Measurements from ENCODE around the gene TKT. TPM values are rescaled to one million over a fixed set of nuclear protein-coding genes. Genes with fewer than 3 reads are reported as not detected.

TKT gene
- total RNA-seq, 2 donors from 2014 or later, result 96.6 to 208 TPM

DNA sequence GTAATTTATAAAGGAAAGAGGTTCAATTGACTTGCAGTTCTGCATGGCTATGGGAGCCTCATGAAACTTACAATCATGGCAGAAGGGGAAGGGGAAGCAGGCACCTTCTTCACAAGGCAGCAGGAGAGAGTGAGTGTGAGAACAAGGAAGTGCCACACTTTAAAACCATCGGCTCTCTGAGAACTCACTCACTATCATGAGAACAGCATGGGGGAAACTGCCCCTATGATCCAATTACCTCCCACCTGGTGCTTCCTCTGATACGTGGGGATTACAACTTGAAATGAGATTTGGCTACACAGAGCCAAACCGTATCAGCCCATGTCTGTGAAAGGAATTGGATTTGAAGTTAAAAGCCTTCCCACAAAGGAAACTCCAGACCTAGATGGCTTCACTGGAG, 39.1 kb downstream of the TKT start:
- no peak overlapping the region for H3K27ac ChIP-seq
- H3K4me3 ChIP-seq, result no peak overlapping the region
- no peaks in the 10 kb centered on the region for H3K36me3 ChIP-seq (replicated peaks in 1 of 2; ENCODE audit: insufficient read depth in 1 of 2, low read depth in 2 of 2)
- no peaks in the 10 kb centered on the region for H3K27me3 ChIP-seq
- no peaks in the 10 kb centered on the region for H3K9me3 ChIP-seq
- ATAC-seq (no peak), DNase-seq (no peak)
- WGBS, 2 donors, result 38 to 51% methylated on average over 3 of the region's 3 CpGs
- TF ChIP-seq POLR2A (IDR thresholded peaks at IDR 0.05) (no peak), CTCF (IDR thresholded peaks at IDR 0.05) (no peak)
- intact Hi-C loops (cut with DNase I), result no loop called here
- H3K4me1 ChIP-seq, result no peaks in the 10 kb centered on the region

DNA sequence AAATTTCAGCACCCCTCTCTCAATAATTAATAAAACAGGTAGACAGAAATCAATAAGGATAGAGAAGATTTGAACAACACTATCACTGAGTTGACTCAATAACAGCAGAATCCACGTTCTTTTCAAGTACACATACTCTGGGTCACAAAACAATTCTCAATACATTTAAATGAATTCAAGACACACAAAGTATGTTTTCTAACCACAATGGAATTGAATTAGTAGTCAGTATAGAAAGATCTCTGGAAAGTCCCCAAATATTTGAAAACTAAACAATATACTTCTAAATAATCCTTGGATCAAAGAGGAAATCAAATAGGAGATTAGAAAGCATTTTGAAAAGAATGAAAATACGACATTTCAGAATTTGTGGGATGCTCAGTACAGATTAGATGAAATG, 40.0 kb downstream of the TKT start:
- Histone ChIP-seq H3K27me3 (no peaks in the 10 kb centered on the region), H3K4me1 (no peaks in the 10 kb centered on the region), H3K27ac (no peak overlapping the region), H3K9me3 (no peaks in the 10 kb centered on the region), H3K4me3 (no peak overlapping the region), H3K36me3 (replicated peaks in 1 of 2; ENCODE audit: insufficient read depth in 1 of 2, low read depth in 2 of 2) (no peaks in the 10 kb centered on the region)
- WGBS, 2 donors, result 62 to 65% methylated on average over 2 of the region's 2 CpGs
- intact Hi-C loops (cut with DNase I), result no loop called here
- TF ChIP-seq CTCF (IDR thresholded peaks at IDR 0.05) (no peak), POLR2A (IDR thresholded peaks at IDR 0.05) (no peak)
- ATAC-seq, result no peak
- DNase-seq, result no peak

GRCh38 chr3:53213276-53213675, 42.5 kb downstream of the TKT start:
- intact Hi-C loops (cut with DNase I), result no loop called here
- no peaks in the 10 kb centered on the region for H3K27me3 ChIP-seq
- no peak overlapping the region for H3K27ac ChIP-seq
- 81 to 88% methylated on average over 7 of the region's 7 CpGs for WGBS, 2 donors
- H3K4me1 ChIP-seq, result no peaks in the 10 kb centered on the region
- DNase-seq (no peak), ATAC-seq (no peak)
- TF ChIP-seq CTCF (IDR thresholded peaks at IDR 0.05) (no peak), POLR2A (IDR thresholded peaks at IDR 0.05) (no peak)
- no peaks in the 10 kb centered on the region for H3K36me3 ChIP-seq (replicated peaks in 1 of 2; ENCODE audit: insufficient read depth in 1 of 2, low read depth in 2 of 2)
- H3K9me3 ChIP-seq, result peaks cover 0 to 4% (median 0%) of the 10 kb centered on the region in 3 donors
- no peak overlapping the region for H3K4me3 ChIP-seq

DNA sequence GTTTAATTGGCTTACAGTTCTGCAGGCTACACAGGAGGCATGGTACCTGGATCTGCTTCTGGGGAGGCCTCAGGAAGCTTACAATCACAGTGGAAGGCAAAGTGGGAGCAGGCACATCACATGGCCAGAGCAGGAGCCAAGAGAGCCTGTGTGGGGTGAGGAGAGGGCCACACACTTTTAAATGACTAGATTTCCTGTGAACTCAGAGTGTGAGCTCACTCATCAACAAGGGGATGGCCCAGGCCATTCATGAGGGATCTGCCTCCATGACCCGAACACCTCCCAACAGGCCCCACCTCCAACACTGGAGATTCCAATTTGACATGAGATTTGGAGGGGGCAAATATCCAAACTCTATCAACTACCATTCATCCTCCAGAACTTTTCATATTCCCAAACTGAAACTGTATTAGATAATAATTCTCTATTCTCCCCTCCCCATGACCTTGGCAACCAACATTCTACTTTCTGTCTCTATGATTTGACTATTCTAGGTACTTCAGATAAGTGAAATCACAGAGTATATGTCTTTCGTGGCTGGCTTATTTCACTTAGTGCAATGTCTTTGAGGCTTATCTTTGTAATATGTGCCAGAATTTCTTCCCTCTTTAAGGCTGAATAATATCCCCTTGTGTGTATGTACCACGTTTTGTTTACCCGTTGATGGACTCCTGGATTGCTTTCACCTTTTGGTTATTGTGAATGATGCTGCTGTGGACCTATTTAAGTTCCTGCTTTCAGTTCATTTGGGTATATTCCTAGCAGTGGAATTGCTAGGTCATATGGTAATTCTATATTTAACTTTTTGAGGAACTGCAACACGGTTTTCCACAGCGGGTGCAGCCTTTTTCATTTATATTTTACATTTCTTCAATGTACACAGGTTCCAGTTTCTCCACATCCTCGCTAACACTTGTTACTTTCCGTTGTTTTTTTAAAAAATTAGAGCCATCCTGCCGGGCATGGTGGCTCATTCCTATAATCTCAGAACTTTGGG, 43.8 kb downstream of the TKT start:
- no peak for TF ChIP-seq CTCF (IDR thresholded peaks at IDR 0.05)
- no peak for TF ChIP-seq POLR2A (IDR thresholded peaks at IDR 0.05)
- DNase-seq, result no peak
- no peak overlapping the region for H3K4me3 ChIP-seq
- ATAC-seq, result no peak
- H3K9me3 ChIP-seq, result peaks cover 0 to 4% (median 0%) of the 10 kb centered on the region in 3 donors
- H3K4me1 ChIP-seq, result no peaks in the 10 kb centered on the region
- WGBS, 2 donors, result 62 to 77% methylated on average over 9 of the region's 9 CpGs
- intact Hi-C loops (cut with DNase I), result no loop called here
- H3K27me3 ChIP-seq, result no peaks in the 10 kb centered on the region
- no peak overlapping the region for H3K27ac ChIP-seq
- H3K36me3 ChIP-seq (replicated peaks in 1 of 2; ENCODE audit: insufficient read depth in 1 of 2, low read depth in 2 of 2), result no peaks in the 10 kb centered on the region
